OCI-LY3 (cell line): ENCODE data around the gene TMEM218.

Experiments used
- CTCF ChIP-seq: fragments of 200-600, 300-600 bp; sonication (generic); IDR thresholded peaks from 2 replicates; pipeline ENCODE4 v1.5.1; 2014; ENCODE audit warnings: antibody characterized with exemption, low read length, low read depth
- EZH2phosphoT487 ChIP-seq: fragments of 200-600 bp; shearing (Covaris generic); IDR thresholded peaks from 2 replicates; pipeline ENCODE4 v1.6.1; 2018; ENCODE audit warnings: antibody characterized with exemption, mixed run types, low read depth

GRCh38 chr11:125111001-125111342, 454 bp downstream of the TMEM218 start:
- TF ChIP-seq CTCF (no peak), EZH2phosphoT487 (no peak)
